Measurements from ENCODE around the gene IGFALS. TPM values are rescaled to one million over a fixed set of nuclear protein-coding genes. Genes with fewer than 3 reads are reported as not detected.

Gene IGFALS
- total and polyA plus RNA-seq, 2 donors (not counting 3 experiments of a cell fraction or from before 2014, with no cell fraction given) = not detected

DNA sequence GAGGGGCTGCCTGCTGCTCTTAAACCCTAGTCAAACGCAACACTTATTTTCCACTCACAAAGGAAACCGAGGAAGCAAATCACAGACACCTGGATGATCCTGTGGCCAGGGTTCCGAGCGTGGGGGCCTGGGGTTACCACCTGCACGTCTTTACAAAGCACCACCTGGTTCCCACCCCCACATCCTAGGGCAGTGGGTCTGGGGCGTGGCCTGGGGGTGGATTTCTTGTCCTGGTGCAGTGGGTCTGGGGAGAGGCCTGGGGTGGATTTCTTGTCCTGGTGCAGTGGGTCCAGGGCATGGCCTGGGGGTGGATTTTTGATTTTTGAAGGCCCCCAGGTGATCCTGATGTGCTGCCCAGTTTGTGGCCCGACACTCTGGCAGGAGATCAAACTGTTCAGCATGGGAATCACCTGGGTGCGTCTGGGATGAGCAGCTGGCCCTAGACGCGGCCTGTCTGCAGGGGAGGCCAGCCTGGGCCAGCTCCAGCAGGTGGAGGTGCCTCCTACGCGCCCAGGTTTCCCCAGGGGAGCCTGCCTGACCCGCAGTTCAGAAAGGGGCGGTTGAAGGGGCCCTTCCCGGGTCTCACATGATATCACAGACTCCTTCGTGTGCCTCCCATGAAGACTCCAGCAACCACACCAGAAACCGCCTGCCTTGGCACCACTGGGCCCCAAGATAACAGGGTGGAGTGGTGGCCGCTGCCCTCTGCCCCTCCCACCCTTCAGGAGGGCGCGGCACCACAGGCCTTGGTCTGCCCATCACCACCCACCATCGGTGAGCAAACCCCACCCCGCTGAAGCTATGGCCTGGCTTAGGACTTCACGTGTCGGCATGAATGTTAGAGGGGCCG is 26.8 kb upstream of the IGFALS start:
- Histone ChIP-seq H2AFZ (ENCODE audit: low read depth, low read length) (no peak overlapping the region), H4K20me1 (replicated peaks; ENCODE audit: control insufficient read depth, extremely low read depth, insufficient read depth, low read length) (no peaks in the 10 kb centered on the region), H3K27ac (ENCODE audit: insufficient read depth, low read depth, low read length) (no peak overlapping the region), H3K4me3 (replicated peaks in 1 of 3; ENCODE audit: insufficient read depth in 1 of 3, low read depth in 1 of 3, low read length in 3 of 3) (no peak overlapping the region), H3K4me1 (ENCODE audit: control insufficient read depth, extremely low read depth, insufficient read depth, low read length) (peaks cover under 1% of the 10 kb centered on the region), H3K36me3 (ENCODE audit: control insufficient read depth in 2 of 2, extremely low read depth in 1 of 2, insufficient read depth in 2 of 2, low read length in 2 of 2) (peaks cover 0 to 36% of the 10 kb centered on the region in 2 experiments), H3K9me1 (replicated peaks; ENCODE audit: control insufficient read depth, extremely low read depth, insufficient read depth, low read length) (no peaks in the 10 kb centered on the region), H3K9me3 (replicated peaks; ENCODE audit: control insufficient read depth, insufficient read depth, low read length) (no peaks in the 10 kb centered on the region), H3K79me2 (ENCODE audit: control insufficient read depth, insufficient read depth, low read length) (peaks cover under 1% of the 10 kb centered on the region), H3K9ac (replicated peaks; ENCODE audit: extremely low read depth, insufficient read depth, low read length) (no peak overlapping the region), H3K4me2 (ENCODE audit: insufficient read depth, low read length) (no peak overlapping the region), H3K27me3 (ENCODE audit: control insufficient read depth in 2 of 2, insufficient read depth in 2 of 2, low read length in 2 of 2) (no peaks in the 10 kb centered on the region)
- ChIA-PET POLR2A (no interaction called here), CTCF (no interaction called here)
- dilution Hi-C loops (cut with MboI; ENCODE audit: extremely low pct_ligation_motif_present, low sequenced_read_pairs) (no loop called here), intact Hi-C loops (cut with micrococcal nuclease) (no loop called here)
- no peak for FAIRE-seq
- TF ChIP-seq, protein P1, sequence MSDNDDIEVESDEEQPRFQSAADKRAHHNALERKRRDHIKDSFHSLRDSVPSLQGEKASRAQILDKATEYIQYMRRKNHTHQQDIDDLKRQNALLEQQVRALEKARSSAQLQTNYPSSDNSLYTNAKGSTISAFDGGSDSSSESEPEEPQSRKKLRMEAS (IDR thresholded peaks at IDR 0.05; ENCODE audit: insufficient read depth, insufficient read length) = no peak
- TF ChIP-seq MYC (IDR thresholded peaks at IDR 0.05; ENCODE audit: low read depth, low read length) (no peak), GATA2 (IDR thresholded peaks at IDR 0.05; ENCODE audit: insufficient read depth, insufficient read length, low read depth, low read length) (no peak), FOS (IDR thresholded peaks at IDR 0.05; ENCODE audit: borderline replicate concordance, insufficient read depth, low read length) (no peak), CTCF (IDR thresholded peaks at IDR 0.05; ENCODE audit: extremely low read depth in 1 of 2, insufficient read depth in 1 of 2, low read depth in 1 of 2, low read length in 2 of 2) (no peak), JUN (IDR thresholded peaks at IDR 0.05; ENCODE audit: borderline replicate concordance, insufficient read depth, insufficient read length, low read depth) (no peak), EZH2 (IDR thresholded peaks at IDR 0.05; ENCODE audit: borderline replicate concordance, low read depth, low read length, severe bottlenecking) (no peak), POLR2A (IDR thresholded peaks at IDR 0.05; ENCODE audit: low read depth, low read length) (no peak), POLR2AphosphoS5 (IDR thresholded peaks at IDR 0.05; ENCODE audit: insufficient read depth, low read depth, low read length) (no peak)
- BruUV-seq (replicated peaks) = no TSS peak
- no peak for DNase-seq (ENCODE audit: low read depth, low spot score)

Data from endothelial cell of umbilical vein (primary cell).